ENCODE data around the gene PTPRK.

The PTPRK gene

DNA sequence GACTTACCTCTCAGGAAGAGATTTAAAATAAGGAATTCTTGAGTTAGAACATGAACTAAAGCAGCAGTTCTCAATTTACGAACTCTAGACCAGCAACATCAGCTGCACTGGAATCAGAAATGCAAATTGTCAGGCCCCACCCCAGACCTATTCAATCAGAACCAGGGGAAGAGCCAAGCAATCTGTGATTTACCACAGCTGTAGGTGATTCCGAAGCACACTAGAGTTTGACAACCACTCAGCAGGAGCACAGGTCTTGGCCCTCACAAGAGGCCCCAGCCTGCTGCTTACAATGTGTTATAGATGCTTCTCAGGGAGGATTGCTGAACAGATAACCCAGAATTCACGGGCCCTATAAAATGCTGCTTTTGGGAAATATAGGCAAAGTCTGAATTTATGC is 279.2 kb downstream of the PTPRK start:
- ATAC-seq = no peak

DNA sequence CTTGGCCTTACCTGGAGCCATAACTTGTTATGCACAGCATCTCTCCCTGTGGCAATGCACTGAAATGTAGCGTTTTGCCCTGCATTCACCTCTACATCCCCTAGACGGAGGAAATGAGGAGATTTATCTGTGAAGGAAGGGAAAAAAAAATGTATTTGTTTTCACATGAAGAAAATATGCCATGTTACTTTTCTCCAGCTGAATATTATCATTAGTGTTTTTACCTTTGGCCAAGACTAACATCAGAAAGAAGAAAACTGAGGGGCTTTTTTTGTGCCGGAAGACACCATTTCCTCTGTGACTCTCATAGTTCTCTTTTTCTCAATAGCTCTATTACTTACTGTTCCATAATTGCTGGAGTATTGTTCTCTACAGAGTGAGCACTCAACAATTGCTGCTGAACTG is 280.4 kb downstream of the PTPRK start:
- no peak for ATAC-seq

DNA sequence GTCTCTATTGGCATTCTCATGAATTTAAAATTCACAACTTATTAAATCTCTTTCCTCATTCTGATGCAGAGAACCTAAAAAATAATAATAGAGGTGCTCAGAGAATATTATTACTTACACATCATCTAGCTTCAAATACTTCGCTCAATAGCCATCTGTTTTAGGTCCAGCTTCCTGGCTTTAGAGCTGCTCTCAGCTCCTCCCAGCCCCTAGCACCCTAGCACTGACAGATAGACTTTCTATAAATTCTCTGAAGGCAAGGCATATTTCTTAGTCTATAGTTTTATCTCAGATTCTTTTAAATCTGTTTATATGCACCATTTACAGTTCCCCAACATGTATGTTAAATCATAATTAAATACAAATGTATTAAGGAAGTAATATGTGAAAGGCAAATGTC is 281.3 kb downstream of the PTPRK start:
- ATAC-seq = no peak

DNA sequence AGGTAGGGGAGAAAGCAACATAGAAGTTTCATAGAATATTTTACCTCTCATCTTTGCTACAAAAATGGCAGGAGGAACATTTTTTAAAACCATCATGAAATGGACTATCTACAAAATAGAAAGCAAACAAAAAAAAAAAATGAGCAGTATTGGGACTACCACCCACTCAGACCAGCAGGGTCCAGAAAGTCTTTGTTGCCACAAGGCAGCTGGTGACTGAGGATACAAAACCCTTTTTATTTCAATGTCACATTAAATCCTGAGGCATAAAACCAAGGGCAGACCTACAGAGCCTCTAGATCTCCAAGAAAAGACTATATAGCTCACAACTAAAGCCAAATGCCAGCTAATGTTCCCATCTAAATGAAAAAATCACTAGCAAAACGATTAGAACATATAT is 282.2 kb downstream of the PTPRK start:
- no peak for ATAC-seq

DNA sequence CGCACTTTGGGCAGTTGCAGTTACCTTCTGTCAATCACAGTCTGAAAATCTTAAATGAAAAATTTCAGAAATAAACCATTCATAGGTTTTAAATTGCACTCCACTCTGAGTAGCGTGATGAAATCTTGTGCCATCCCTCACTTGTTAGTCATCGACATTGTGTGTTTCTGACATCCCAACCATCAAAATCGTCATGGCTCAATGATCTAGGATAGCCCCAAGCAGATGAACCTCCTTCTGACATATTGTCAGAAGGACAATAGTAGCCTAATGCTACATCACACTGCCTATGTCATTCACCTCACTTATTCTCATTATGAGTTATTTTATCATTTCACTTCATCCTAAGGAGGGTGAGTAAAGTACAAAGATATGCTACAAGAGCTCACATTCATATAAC is 284.8 kb downstream of the PTPRK start:
- ATAC-seq = no peak

DNA sequence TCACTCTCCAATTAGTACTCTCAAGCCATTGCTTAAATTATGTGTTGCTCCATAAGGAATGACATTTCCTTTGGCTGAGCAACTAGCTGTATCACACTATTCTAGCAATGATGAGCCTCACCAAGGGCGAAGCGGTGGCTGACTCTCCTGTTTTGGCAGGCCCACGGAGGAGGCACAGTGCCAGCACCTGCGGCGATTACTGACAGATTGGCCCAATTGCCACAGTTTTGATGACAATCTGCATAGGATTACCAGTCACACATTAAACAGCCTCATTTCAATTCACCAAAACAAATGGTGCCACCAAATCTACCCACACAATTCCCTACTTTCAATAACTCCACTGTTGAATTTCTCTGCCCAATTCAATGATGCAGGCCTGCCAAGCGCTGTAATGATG is 286.9 kb downstream of the PTPRK start:
- no peak for ATAC-seq

DNA sequence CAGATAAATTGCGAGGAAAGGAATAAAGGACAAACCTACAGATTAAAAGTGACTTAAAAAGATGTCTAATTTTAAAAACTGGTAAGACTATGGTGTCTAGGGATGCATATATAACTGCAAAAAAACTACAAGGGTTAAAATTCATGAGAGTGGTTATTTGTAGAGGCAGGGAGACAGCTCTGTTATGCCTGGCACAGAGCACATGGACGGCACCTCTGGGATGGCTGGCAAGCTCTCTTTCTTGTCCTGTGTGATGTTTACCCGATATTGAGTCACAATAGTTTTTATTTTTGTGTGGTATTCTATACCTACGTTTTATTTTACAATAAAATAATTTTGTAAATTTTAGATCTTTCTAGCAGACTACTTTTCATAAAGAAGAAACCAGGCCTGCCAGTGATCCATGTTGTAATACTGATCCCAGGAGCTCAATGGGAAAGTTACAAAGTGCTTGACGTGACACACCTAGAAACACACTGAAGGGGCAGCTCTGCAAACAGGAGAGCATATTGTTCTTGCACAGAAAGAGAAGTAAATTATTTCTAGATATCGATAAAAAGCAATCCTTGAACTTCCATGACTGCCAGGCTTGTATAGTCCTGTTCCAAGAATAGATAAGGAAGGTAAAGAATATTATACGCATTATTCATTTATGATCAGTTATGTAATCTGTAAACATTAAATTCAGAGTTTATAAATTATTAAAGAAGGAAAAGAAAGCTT is 290.0 kb downstream of the PTPRK start:
- no peak for ATAC-seq

DNA sequence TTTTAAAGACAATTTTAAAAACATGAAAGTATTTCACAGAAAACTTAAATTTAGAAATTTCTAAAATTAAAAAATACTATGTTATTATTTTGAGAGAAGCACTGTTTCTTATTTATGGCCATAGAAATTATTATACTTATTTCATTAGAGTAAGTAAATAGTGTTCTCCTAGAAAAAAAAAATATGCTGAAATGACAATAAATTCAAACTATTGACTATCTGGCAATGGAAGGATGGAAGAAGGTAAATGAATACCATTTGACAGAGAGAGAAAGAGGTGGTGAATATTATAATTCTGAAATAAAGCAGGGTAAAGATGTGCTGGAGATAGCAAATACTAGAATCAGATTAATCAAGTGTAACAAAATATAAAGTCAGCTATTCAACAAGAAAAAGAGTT is 294.8 kb downstream of the PTPRK start:
- ATAC-seq = no peak

DNA sequence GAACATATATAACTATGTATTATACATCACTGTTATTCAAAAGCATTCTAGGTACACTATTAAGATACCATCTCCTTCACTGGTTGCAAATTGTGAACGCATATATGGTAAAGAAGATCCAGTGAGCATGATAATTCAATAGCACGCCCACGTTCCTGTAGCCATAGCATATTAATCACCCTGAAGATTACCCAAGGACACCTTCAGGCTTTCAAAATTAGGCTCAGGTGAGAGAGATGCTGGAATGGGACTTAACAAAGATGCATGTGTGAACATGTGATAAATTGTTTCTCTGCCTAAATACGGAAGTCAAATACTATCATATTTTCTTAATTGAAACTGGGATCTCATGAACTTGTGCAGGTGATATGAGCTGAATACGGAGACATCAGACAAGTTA is 303.5 kb downstream of the PTPRK start:
- no peak for ATAC-seq

DNA sequence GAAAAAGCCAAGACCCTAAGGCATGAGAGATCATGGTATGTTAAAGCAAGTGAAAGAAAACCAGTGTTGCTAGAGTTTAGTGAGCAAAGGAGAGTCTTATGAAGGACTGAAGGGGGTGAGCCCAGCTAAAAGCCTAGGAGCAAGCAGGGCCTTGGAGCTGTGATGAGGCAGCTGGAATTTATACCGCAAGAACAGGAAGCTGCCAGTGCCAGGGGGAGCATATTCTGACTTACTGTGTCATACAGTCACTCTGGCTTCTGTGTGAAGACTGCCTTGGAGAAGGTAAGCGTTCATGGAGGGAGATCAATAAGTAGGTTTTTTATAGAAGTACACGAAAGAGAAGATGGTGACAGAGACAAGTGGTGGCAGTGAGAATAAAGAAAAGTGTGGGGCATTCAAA is 310.6 kb downstream of the PTPRK start:
- no peak for ATAC-seq

DNA sequence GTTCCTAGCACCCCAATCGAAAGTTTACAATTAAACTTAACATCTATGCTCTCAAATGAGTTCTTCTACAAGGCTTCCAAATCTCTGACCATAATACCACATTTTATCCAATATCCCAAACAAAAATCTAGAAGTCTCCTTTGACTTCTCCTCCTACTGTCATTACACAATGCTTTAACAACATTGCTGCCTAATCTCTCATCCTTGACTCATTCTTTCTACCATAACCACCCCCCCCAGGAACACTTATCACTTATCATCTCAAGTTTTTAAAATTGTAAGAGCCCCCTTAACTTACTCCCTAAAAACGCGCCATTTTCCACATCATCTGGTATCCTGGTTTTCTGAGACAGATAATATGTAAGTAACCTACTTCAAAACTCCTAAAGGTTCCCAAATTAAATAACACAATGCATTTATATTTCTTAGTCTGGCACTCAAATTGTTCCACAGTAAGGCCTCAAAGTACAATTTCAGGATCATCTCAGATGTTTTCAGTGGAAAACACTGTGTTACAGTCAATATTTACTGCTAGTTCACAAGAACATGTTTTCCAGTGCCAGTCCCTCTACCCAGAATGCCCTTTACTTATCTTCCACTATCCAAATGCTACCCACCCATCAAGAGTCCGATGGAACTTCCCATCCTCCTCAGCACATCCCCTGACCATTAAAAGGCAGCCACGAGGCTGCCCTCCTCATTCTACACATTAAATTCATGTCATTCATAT is 311.4 kb downstream of the PTPRK start:
- ATAC-seq = no peak

DNA sequence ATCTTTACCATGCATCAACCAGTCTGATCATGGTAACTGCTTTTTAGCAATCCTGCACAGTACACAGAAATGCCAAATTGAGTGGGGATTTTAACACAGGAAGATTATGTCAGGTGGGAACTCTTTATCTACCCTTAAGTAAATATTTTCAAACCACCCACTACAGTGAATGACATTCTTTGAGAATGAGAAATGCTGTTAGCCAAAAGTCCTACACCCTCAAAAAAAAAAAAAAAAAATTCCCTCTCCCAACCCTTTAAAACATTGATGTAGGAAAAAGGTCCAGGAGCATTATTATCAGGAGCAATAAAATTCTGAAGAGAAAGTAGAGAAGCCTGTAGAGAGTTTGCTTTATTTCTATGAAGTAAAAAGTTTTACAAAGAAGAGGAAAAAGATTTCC is 312.3 kb downstream of the PTPRK start:
- no peak for ATAC-seq

DNA sequence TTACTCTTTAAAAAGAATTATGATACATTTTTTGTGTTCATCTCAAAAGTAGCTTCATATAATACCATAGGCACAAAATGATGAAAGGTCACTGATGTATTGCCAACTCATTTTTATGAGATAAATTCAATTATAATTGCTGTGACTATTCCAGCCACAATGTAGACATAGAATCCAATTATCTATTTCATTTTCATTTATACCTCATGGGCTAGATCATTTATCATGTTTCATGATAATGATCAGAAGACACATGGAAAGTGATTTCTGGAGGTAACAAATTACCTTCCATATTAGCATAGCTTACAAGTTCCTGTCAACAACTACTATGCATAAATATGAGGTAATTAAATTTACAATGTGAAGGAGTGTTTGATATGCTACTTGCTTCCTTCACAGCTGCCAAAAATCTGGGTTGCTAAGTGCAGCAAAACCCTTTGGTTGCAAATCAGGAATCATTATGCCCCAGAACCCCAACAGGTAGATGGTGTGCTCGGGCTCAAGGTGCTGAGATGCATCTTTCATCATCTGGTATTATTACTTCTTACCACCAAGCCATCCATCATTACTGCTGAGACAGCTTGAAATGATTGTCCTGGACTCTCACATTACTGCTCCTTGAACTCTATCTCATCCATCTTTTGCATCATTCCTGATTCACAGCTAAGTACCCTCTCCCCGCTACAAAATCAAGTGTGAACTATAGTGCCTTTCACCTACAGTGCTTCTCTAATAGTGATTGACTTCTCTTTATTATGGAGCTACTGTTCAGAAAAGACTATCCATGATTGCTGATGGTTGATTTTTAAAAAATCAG is 313.6 kb downstream of the PTPRK start:
- ATAC-seq = no peak

DNA sequence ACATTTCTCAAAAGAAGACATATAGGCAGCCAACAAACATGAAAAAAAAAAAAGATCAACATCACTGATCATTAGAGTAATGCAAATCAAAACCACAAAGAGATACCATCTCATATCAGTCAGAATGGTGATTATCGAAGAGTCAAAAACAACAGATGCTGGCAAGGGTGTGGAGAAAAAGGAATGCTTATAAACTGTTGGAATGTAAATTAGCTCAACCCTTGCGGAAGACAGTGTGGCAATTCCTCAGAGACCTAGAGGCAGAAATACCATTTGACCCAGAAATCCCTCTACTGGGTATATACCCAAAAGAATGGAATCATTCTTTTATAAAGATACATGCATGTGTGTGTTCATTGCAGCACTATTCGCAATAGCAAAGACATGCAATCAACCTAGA is 315.8 kb downstream of the PTPRK start:
- ATAC-seq = no peak

DNA sequence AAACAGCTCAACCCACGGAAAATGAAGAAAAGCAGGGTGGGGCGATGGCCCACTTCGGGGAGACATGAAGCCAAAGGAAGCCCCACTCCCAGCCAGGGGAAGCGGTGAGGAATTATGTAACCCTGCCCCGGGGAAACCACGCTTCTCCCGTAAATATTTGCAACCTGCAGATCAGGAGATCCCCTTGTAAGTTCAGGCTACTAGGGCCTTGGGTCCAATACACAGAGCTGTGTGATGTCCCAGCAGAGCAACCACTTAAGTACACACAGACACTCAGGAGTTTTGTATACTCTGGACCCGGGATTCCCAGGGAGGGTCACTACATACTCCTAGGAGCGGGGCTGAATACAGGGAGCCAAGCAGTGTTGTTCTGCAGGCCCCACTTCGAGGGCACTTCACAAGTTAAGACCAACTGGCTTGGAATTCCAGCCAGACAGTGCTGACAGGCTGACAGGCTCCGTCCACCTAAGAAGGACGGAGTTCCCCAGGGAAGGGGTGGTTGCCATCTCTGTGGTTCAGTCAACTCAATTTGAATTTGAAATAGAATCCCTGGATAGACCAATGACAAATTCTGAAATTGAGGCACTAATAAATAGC is 318.1 kb downstream of the PTPRK start:
- no peak for ATAC-seq

DNA sequence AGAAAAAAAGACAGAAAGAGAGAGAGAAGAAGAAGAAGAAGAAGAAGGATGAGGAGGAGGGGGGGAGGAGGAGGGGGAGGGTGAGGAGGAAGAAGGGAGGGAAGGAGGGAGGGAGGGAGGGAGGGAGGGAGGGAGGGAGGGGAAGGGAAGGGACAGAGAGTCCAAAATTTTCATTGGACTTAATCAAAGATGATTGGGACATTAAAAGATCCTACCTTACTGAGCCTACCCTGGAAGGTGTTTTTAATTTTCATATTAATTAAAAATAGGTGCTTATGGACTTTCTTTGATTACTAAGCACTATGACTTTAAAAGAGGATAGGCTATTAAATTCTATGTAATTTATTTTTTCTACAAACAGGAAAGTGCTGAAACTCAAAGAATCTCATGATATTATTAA is 319.6 kb downstream of the PTPRK start:
- ATAC-seq = no peak

DNA sequence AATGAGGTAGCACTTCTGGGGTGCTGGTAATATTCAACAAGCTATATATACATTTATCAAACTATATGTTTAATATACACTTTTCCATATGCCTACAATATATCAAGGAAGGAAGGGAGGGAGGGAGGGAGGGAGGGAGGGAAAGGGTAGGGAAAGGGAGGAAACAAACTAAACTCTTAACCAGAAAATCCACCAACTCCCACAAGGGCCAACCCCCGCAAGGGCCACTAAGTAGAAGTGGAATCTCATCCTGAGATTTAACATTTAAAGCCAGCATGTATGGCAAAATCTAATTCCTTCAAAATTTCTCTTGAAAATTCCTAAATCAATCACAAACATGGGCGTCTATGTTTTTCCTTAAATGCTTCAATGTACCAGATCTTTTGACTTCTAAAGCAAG is 320.9 kb downstream of the PTPRK start:
- no peak for ATAC-seq

DNA sequence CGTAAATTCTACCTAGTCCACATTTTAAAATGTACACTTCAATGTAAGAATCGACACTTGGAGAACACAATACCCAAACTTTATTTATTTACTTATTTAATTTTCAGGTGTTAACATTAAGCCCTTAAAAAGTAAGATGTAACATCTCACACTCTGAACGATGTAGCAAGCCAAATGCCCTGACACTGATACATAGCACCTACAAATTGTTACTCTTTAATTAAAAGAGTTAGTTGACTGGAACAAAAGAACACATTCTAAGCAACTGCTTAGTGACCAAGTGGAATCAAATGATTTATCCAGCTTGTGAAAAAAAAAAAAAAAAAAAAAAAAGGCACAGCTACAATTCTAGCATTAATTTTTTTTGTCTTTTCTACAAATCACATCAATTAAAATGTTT is 327.4 kb downstream of the PTPRK start:
- ATAC-seq = no peak

DNA sequence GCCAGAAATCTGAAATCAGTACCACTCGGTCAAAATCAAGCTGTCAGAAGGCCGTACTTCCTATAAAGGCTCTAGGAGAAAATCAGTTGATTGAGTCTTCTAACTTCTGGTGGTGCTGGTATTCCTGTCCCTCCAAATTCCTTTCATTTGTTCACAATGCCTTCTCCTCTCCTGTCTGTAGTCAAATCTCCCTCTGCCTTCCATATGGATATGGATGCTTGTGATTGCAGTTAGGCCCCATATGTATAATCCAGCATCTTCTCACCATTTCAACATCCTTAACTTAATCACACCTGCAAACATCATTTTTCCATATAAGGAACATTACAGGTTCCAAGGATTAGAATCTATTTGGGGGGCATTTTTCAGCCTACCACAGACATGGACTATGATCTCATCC is 331.7 kb downstream of the PTPRK start:
- ATAC-seq = no peak

DNA sequence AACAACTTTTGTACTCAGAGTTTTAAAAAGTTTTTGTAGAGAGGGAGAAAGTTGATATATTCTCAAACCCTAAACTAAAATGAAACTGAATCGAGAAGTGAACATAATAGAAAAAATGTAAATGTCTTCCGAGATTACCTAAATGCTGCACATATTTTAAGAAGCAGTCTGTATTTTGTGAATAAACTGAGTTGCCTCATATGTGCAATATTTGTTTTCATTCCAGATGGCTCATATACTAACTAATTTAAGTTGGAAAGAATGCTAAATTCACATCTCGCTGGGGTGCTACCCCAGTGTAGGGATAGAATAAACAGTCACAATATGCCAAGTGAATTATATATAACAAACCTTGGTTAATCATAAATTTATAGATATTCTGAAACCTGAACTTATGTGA is 333.7 kb downstream of the PTPRK start:
- no peak for ATAC-seq

DNA sequence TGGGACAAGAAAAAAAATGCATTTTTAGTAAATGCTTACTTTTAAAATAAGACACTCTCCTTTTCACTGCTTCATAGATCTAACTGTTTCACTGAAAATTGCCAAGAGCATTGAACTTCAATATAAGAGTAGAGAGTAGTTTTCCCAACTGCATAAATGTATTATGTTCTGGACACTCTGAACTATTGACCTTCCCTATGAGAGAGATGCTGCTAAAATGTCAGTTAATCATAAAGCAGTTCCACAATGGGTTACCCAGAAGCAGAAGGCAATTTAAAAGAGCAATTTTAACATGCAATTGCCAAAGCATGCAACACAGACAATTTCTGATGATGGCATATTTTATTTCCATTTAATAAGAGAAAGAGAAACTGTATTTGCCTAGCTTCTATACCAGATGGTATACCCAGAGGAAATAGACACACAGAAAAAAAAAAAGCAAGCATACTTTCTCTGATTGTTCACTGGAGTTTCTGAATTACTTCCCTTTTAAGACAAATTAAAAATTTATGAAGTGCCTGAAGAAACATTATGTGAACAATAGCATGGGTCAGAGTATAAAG is 340.4 kb downstream of the PTPRK start:
- no peak for ATAC-seq

DNA sequence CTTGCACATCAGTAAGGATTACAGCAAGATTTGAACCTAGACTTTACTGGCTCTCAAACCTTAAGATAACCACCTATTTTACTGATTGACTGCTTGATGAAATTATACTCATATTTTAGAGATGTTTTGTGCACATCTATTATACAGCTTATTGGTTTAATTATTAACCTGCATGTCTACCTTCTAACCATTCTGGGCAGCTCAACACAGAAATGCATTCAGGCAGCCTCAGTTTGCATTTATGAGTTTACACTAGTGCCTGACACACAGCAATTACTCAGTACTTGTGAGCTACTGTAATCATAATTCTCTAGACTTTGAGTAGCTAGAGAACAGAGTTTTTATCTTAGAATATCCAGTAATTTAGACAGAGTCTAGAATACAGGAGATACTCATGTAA is 345.7 kb downstream of the PTPRK start:
- no peak for ATAC-seq
